ENCODE results near the gene NCOA4.

Gene NCOA4

DNA sequence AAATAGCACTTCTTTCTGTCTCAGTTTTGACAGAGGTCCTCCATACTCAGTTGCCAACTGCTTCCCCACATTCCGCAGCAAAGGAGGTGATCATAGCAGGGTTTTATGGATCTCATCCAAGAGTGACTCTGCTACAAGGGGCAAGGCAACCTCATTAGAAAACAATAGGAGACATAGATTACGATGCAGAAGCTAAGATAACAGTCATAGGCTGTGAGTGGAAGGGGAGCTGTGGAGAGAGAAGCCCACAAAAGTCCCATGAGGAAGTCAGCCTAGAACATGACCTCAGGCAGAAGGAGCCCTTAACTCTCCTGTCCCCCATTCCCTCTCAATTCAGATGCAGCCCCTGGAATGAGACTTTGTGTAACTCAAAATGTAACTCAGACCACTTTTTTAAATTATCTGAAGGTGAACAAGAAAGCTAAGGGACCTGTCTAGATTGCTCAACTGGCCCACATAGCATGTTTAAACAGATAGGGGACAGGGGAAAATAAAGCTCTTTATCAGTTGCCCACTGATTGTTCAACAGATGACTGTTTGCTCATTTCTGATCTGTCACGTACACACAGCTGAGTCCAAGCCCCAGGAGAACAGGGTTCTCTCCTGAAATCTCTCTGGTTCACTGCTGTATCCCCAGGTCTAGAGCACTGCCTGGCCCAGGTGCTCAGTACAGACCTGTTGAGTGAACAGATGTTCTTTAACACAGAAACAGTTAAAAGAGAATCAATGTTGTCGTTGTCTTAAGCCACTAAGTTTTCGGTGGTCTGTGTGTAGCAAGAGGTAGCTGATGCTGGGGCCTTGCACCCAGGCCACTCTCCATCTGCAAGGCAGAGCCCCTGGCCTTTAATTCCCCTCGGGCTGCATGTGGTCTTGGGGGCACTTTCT lies 1.5 kb upstream of the NCOA4 start:
- H3K27ac ChIP-seq (ENCODE audit: low read depth, low read length, severe bottlenecking), result no peak overlapping the region
- WGBS, 2 experiments (ENCODE audit: insufficient coverage in 2 of 2), result 88 to 91% methylated on average over 5 of the region's 6 CpGs
- no peak overlapping the region for H3K4me3 ChIP-seq (ENCODE audit: extremely low read depth, insufficient read depth, low read length, poor library complexity, severe bottlenecking)
- no peaks in the 10 kb centered on the region for H3K9me3 ChIP-seq (ENCODE audit: control insufficient read depth, low read length)
- peaks cover 14% of the 10 kb centered on the region for H3K36me3 ChIP-seq (ENCODE audit: control insufficient read depth, insufficient read depth, low read length)
- H3K4me1 ChIP-seq (ENCODE audit: control insufficient read depth, insufficient read depth, low read length, poor library complexity, severe bottlenecking), result peaks cover 29% of the 10 kb centered on the region

DNA sequence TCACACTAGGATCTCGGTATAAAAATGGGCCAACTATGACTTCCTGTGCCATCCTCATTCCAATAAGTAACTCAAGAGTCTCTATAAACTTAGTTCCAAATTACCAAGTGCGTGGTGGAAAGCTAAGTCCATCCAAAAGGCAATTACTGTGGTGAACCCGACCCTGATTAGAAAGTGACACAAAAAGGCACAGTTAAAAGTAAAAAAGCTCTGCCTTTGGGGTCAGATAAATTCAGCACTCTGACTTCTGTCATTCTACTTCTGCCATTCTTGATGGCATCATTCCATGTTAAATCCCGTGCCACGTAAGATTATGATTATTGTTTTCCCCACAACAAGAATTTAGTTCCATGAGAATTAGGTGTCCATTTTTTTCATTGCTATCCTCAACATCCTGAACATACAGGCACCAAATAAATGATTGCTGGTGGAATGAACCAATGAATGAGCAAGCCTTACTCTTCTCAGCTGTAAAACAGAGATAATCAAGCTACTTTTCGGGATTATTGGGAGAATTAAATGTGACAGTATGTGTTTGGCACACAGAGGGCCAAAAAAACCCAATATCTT lies 877 bp downstream of the NCOA4 start:
- Histone ChIP-seq H3K27ac (ENCODE audit: low read depth, low read length, severe bottlenecking) (peak overlapping the region; percentile 82), H3K36me3 (ENCODE audit: control insufficient read depth, insufficient read depth, low read length) (peaks cover 25% of the 10 kb centered on the region), H3K4me1 (ENCODE audit: control insufficient read depth, insufficient read depth, low read length, poor library complexity, severe bottlenecking) (peaks cover 42% of the 10 kb centered on the region), H3K4me3 (ENCODE audit: extremely low read depth, insufficient read depth, low read length, poor library complexity, severe bottlenecking) (peak overlapping the region; percentile 88), H3K9me3 (ENCODE audit: control insufficient read depth, low read length) (no peaks in the 10 kb centered on the region)
- WGBS, 2 experiments (ENCODE audit: insufficient coverage in 2 of 2), result 47 to 70% methylated on average over 3 to 5 of the region's 6 CpGs

DNA sequence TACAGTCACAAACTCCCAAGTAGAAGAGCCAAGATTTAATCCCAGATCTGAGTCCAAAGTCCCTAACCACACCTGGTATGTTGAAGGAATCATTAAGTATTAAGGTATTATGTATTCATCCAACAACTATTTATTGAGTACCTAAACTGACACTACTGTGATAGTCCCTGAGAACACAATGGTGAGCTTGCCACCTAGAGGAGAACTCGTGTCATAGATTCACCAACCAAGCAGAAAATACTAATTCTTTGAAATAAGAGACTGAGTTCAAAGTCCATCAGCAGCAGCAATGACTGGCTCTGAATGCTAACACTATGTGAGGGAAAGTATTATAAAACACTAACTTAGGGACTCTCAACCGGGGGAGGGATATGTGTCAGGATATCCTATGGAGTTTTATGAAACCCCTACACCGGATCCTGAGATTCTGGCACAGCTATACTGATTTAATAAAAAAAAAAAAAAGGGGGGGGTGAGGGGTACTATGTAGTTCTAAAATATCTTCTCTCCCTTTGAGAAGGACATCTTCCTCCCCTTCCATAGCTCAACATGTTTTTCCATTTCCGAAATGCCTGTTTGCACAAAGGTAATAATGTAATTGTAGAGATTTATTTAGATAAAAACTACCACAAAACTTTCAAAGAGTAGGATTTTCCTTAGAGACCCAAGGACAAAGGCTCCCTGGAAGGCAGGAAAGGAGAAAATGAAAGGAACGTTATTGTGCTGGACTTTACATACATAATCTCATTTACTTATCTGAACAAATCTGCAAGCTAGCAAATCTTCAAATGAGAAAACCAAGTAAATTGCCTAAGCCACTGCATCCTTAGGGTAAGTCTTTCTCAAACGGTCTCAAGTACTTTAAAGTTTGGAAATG lies 1.6 kb downstream of the NCOA4 start:
- 15 to 33% methylated on average over 1 to 2 of the region's 6 CpGs for WGBS, 2 experiments (ENCODE audit: insufficient coverage in 2 of 2)
- H3K9me3 ChIP-seq (ENCODE audit: control insufficient read depth, low read length), result no peaks in the 10 kb centered on the region

DNA sequence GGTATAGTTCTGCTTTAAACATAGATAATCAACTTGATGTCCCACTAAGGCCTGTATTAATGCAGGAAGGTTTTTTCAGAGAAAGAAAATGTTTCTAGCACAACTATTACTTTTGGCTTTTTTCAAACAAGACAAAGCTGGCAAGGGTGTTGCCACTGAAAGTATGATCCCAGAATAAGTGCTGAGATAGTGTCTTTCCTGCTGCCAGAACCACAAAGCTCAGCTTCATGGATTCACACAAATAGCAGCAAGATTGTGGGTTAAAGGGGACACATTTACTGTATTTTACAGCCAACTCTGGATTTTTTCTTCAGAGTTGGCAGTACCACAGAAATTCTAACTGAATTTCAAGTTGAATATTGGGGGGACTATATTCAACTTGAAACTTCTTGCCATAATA lies 4.3 kb downstream of the NCOA4 start:
- H3K27ac ChIP-seq (ENCODE audit: low read depth, low read length, severe bottlenecking), result no peak overlapping the region
- no peak overlapping the region for H3K4me3 ChIP-seq (ENCODE audit: extremely low read depth, insufficient read depth, low read length, poor library complexity, severe bottlenecking)
- peaks cover 39% of the 10 kb centered on the region for H3K4me1 ChIP-seq (ENCODE audit: control insufficient read depth, insufficient read depth, low read length, poor library complexity, severe bottlenecking)
- H3K9me3 ChIP-seq (ENCODE audit: control insufficient read depth, low read length), result no peaks in the 10 kb centered on the region
- H3K36me3 ChIP-seq (ENCODE audit: control insufficient read depth, insufficient read depth, low read length), result peaks cover 34% of the 10 kb centered on the region

More for the DNA sequence above, 1.6 kb downstream of the NCOA4 start:
- H3K4me1 ChIP-seq (ENCODE audit: control insufficient read depth, insufficient read depth, low read length, poor library complexity, severe bottlenecking), result peaks cover 41% of the 10 kb centered on the region
- H3K36me3 ChIP-seq (ENCODE audit: control insufficient read depth, insufficient read depth, low read length), result peaks cover 25% of the 10 kb centered on the region
- H3K27ac ChIP-seq (ENCODE audit: low read depth, low read length, severe bottlenecking), result no peak overlapping the region
- H3K4me3 ChIP-seq (ENCODE audit: extremely low read depth, insufficient read depth, low read length, poor library complexity, severe bottlenecking), result peak overlapping the region; percentile 88

DNA sequence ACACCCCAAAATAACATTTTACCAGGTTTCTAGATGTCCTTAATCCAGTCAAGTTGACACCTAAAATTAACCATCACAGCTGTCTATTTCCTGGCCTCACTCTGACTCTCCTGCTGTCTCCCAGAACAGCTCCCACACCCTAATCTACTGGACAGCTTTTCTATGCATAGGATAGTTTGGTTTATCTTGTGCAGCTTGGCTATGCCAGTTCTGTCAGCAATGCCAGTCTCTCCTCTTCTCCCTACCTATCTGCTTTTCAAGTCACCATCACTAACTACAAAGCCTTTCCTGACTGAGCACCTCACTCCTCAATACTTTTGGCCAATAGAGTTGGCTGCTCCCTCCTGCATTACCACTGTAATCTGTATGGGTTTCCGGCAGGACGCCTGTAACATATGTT lies 5.0 kb downstream of the NCOA4 start:
- H3K4me3 ChIP-seq (ENCODE audit: extremely low read depth, insufficient read depth, low read length, poor library complexity, severe bottlenecking), result no peak overlapping the region
- WGBS, 2 experiments (ENCODE audit: insufficient coverage in 2 of 2), result 80% methylated on average over 1 of the region's 2 CpGs; no CpG with 5 or more reads in 1 of the 2 experiments
- H3K27ac ChIP-seq (ENCODE audit: low read depth, low read length, severe bottlenecking), result no peak overlapping the region
- no peaks in the 10 kb centered on the region for H3K9me3 ChIP-seq (ENCODE audit: control insufficient read depth, low read length)
- peaks cover 46% of the 10 kb centered on the region for H3K4me1 ChIP-seq (ENCODE audit: control insufficient read depth, insufficient read depth, low read length, poor library complexity, severe bottlenecking)
- peaks cover 34% of the 10 kb centered on the region for H3K36me3 ChIP-seq (ENCODE audit: control insufficient read depth, insufficient read depth, low read length)

DNA sequence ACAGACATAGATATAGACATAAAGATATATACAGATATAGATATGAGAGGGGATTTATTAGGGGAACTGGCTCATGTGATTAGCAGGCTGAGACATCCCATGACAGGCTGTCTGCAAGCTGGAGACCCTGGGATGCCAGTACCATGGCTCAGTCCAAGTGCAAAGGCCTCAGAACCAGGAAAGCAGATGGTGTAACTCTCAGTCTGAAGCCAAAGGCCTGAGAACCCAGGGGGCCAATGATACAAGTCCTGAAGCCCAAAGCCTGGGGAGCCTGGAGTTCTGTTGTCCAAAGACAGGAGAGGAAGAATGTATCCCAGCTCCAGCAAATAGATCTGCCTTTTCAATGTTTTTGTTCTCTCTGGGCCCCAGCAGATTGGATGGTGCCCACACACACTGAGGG lies 5.5 kb downstream of the NCOA4 start:
- H3K27ac ChIP-seq (ENCODE audit: low read depth, low read length, severe bottlenecking), result no peak overlapping the region
- H3K4me1 ChIP-seq (ENCODE audit: control insufficient read depth, insufficient read depth, low read length, poor library complexity, severe bottlenecking), result peaks cover 50% of the 10 kb centered on the region

DNA sequence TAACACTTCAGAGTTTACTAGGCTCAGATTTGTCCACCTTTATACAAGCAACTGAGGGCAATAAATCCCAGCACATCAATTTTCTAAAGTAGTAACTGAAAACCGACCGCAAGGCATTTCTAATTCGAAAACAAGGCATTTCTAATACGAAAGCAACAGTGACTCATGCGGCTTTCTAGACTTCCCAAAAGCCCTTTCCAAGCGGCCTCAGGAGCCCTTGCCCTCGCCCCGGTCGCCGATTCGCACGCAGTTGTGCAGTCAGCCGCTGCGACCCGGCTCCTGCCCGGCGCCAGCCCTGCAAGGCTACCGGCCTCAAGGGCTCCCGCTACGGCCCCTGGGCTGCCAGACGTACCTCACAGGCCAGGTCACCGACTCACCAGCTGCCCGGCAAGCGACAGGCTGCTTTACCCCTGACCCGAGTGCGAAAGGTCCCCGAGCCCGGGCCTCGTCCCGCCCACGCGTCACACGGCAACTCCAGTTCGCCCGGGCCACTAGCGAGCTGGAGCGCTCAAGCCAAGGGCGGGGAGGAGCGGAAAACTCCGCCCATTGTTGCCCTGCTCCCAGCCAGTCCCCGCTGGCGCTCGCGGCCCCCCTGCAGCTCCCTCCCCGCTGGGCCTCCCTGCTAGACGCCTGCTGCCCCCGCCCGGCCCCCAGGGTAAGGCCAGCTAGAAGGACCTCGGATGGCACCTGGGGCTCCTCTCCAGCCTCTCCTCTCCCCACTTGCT lies 7.3 kb downstream of the NCOA4 start:
- H3K9me3 ChIP-seq (ENCODE audit: control insufficient read depth, low read length), result no peaks in the 10 kb centered on the region
- peaks cover 60% of the 10 kb centered on the region for H3K4me1 ChIP-seq (ENCODE audit: control insufficient read depth, insufficient read depth, low read length, poor library complexity, severe bottlenecking)
- H3K27ac ChIP-seq (ENCODE audit: low read depth, low read length, severe bottlenecking), result peak overlapping the region; percentile 95
- peak overlapping the region; percentile 49 for H3K4me3 ChIP-seq (ENCODE audit: extremely low read depth, insufficient read depth, low read length, poor library complexity, severe bottlenecking)
- WGBS, 2 experiments (ENCODE audit: insufficient coverage in 2 of 2), result 2% methylated on average over 32 to 46 of the region's 49 CpGs
- H3K36me3 ChIP-seq (ENCODE audit: control insufficient read depth, insufficient read depth, low read length), result peaks cover 32% of the 10 kb centered on the region

More for the DNA sequence above, 5.5 kb downstream of the NCOA4 start:
- H3K9me3 ChIP-seq (ENCODE audit: control insufficient read depth, low read length), result no peaks in the 10 kb centered on the region
- H3K36me3 ChIP-seq (ENCODE audit: control insufficient read depth, insufficient read depth, low read length), result peaks cover 34% of the 10 kb centered on the region
- H3K4me3 ChIP-seq (ENCODE audit: extremely low read depth, insufficient read depth, low read length, poor library complexity, severe bottlenecking), result no peak overlapping the region

DNA sequence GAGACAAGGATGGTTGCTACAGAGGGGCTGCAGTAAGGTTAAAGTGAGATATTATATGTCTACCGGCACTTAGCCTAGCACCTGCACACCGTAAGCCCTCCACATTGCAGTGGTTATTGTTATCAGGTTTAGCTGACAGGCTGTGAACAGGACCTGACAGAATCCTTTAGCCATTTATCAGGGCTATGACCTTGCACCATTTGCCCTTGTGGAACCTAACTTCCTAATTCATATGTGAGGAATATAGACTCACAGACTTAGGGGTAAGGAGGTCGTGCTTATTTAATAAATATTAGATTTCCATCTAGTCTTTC lies 10.1 kb downstream of the NCOA4 start:
- Histone ChIP-seq H3K9me3 (ENCODE audit: control insufficient read depth, low read length) (no peaks in the 10 kb centered on the region), H3K4me3 (ENCODE audit: extremely low read depth, insufficient read depth, low read length, poor library complexity, severe bottlenecking) (no peak overlapping the region), H3K36me3 (ENCODE audit: control insufficient read depth, insufficient read depth, low read length) (peaks cover 27% of the 10 kb centered on the region), H3K27ac (ENCODE audit: low read depth, low read length, severe bottlenecking) (peak overlapping the region; percentile 24), H3K4me1 (ENCODE audit: control insufficient read depth, insufficient read depth, low read length, poor library complexity, severe bottlenecking) (peaks cover 55% of the 10 kb centered on the region)
- 85 to 95% methylated on average over 2 of the region's 3 CpGs for WGBS, 2 experiments (ENCODE audit: insufficient coverage in 2 of 2)

DNA sequence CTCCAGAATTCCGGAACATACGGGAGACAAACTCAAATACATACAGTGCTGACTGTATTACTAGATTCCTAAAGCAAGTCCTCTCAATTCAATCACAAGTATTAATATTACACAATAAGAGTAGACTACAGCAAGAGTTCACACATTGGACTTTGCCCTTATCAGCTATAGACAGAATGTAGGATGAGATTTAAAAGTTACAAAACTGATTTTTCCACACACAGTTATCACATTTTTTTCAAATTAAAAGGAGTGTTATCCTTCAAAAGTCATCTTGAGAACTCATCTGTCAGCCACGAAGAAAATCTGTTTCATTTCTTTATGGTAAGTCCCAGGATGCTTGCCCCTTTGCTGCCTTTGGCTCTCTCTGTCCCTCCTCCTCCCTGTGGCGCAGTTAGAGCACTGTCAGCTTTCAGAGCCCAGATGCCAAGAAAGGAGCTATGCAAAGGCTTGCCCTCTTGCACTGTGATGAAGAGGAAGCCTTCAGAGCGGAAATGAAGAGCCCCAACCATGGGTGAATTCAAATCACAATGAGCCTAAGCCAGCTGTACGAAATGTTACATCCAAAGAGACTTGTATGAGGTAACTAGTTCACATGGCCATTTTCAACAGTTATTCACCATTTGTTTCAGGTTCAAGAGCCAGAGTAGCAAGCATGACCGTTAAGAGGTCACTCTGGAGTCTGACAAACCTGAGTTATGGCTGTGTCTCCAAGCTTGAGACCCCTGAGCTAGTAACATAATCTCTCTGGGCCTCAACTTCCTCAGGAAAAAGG lies 10.7 kb downstream of the NCOA4 start:
- H3K27ac ChIP-seq (ENCODE audit: low read depth, low read length, severe bottlenecking), result peak overlapping the region; percentile 84
- no peak overlapping the region for H3K4me3 ChIP-seq (ENCODE audit: extremely low read depth, insufficient read depth, low read length, poor library complexity, severe bottlenecking)
- no peaks in the 10 kb centered on the region for H3K9me3 ChIP-seq (ENCODE audit: control insufficient read depth, low read length)
- H3K36me3 ChIP-seq (ENCODE audit: control insufficient read depth, insufficient read depth, low read length), result peaks cover 32% of the 10 kb centered on the region
- peaks cover 50% of the 10 kb centered on the region for H3K4me1 ChIP-seq (ENCODE audit: control insufficient read depth, insufficient read depth, low read length, poor library complexity, severe bottlenecking)
- 86 to 92% methylated on average over 3 to 6 of the region's 7 CpGs for WGBS, 2 experiments (ENCODE audit: insufficient coverage in 2 of 2)

DNA sequence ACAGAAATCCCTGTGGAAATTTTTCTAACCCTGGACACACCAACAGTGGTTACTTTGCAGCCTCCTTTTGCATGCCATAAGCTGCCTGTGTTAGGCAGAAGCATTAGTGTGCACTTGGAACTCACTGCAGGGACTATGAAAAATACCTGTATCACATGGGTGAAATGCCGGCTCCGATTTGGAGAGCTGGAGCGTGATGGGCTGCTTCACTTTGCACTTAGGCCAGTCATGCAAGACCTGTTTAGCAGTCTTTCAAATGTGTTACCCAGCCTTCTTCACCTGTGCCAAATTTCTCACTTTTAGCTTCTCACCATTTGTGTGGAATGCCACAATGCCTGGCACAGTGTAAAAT lies 11.3 kb downstream of the NCOA4 start:
- no peak overlapping the region for H3K4me3 ChIP-seq (ENCODE audit: extremely low read depth, insufficient read depth, low read length, poor library complexity, severe bottlenecking)
- peaks cover 50% of the 10 kb centered on the region for H3K4me1 ChIP-seq (ENCODE audit: control insufficient read depth, insufficient read depth, low read length, poor library complexity, severe bottlenecking)
- 90 to 95% methylated on average over 3 of the region's 3 CpGs for WGBS, 2 experiments (ENCODE audit: insufficient coverage in 2 of 2)
- peak overlapping the region; percentile 84 for H3K27ac ChIP-seq (ENCODE audit: low read depth, low read length, severe bottlenecking)
- H3K9me3 ChIP-seq (ENCODE audit: control insufficient read depth, low read length), result no peaks in the 10 kb centered on the region
- peaks cover 38% of the 10 kb centered on the region for H3K36me3 ChIP-seq (ENCODE audit: control insufficient read depth, insufficient read depth, low read length)
